Prostate gland (tissue), 2 donors: ENCODE measurements around the gene SF1. TPM values are rescaled to one million over a fixed set of nuclear protein-coding genes. Genes with fewer than 3 reads are reported as not detected.

Experiments used
- DNase-seq: peaks from one replicate; pipeline ENCODE4 v3.0.0-alpha.2; 2019; ENCODE audit warnings: low spot score
- H3K27ac ChIP-seq, 2 donors: fragments of 200-600 bp; sonication (generic); 2 replicates each; pipeline ENCODE4 v1.5.1; 2017 to 2019
- H3K27me3 ChIP-seq: fragments of 200-600 bp; sonication (generic); replicated peaks from 2 replicates; pipeline ENCODE4 v1.5.1; 2019; ENCODE audit not compliant: insufficient read depth
- H3K36me3 ChIP-seq, 2 donors: fragments of 200-600 bp; sonication (generic); 1 replicate in 1 of 2; 2 replicates in 1 of 2; pipeline versions ENCODE4 v1.5.1 to v1.8.1; 2017 to 2019
- H3K4me1 ChIP-seq: fragments of 200-600 bp; sonication (generic); replicated peaks from 2 replicates; pipeline ENCODE4 v1.5.1; 2019
- H3K4me3 ChIP-seq, 2 donors: fragments of 200-600 bp; sonication (generic); 2 replicates each; pipeline ENCODE4 v1.5.1; 2017 to 2019
- H3K9me3 ChIP-seq: fragments of 200-600 bp; sonication (generic); 2 replicates; pipeline ENCODE4 v1.5.1; 2017
- CTCF ChIP-seq, 4 experiments: fragments of 200-600 bp in 2 of 4; fragments of 450-650 bp in 2 of 4; sonication (generic) in 2 of 4; IDR thresholded peaks; 1 replicate in 3 of 4; 2 replicates in 1 of 4; pipeline ENCODE4 v1.5.1; 2016 to 2019; ENCODE audit warnings: antibody characterized with exemption in 4 of 4, mild to moderate bottlenecking in 2 of 4, moderate library complexity in 2 of 4
- POLR2A ChIP-seq: fragments of 450-650 bp; IDR thresholded peaks from one replicate; pipeline ENCODE4 v1.6.1; 2016; ENCODE audit warnings: antibody characterized with exemption, mild to moderate bottlenecking
- POLR2AphosphoS5 ChIP-seq: sonication (generic); formaldehyde crosslinking; IDR thresholded peaks from one replicate; pipeline ENCODE4 v1.6.1; 2017; ENCODE audit warnings: antibody characterized with exemption
- WGBS: methylation state at CpG from one replicate; pipeline ENCODE4 v1.1.5; 2018; 5-methylcytosine and 5-hydroxymethylcytosine counted together
- intact Hi-C: fragments of 100-400 bp; cut with DNase I; formaldehyde crosslinking; loops from one replicate; pipeline ENCODE4 v1.14.2; 2022
- total RNA-seq, 2 donors: library from RNA; depleted of rRNA; stranded (reverse); fragments of >200 nt; gene quantifications; one replicate each; pipeline ENCODE4 v1.1.0, GENCODE V29; 2016

The SF1 gene
- total RNA-seq, 2 donors from 2014 or later = 263 to 409 TPM

- intact Hi-C loops = no loop called here
- peak overlapping the region in 1 of 2 donors; percentile 48 for H3K27ac ChIP-seq
Measured at GRCh38 chr11:64758330-64759079, 19.8 kb downstream of the SF1 start.

GRCh38 chr11:64757549-64758329 is 20.6 kb downstream of the SF1 start:
- Histone ChIP-seq H3K27ac (no peak overlapping the region), H3K9me3 (no peaks in the 10 kb centered on the region), H3K27me3 (no peaks in the 10 kb centered on the region), H3K4me3 (no peak overlapping the region), H3K36me3 (no peaks in the 10 kb centered on the region), H3K4me1 (no peaks in the 10 kb centered on the region)
- TF ChIP-seq POLR2AphosphoS5 = no peak
- TF ChIP-seq POLR2A = no peak
- TF ChIP-seq CTCF (IDR thresholded peaks at IDR 0.05) = no peak
- 80% methylated on average over 14 of the region's 19 CpGs for WGBS
- intact Hi-C loops = no loop called here
- no peak for DNase-seq

More at GRCh38 chr11:64758330-64759079, 19.8 kb downstream of the SF1 start:
- no peak for DNase-seq
- Histone ChIP-seq H3K9me3 (no peaks in the 10 kb centered on the region), H3K4me1 (peaks cover 1% of the 10 kb centered on the region), H3K27me3 (no peaks in the 10 kb centered on the region), H3K4me3 (no peak overlapping the region), H3K36me3 (no peaks in the 10 kb centered on the region)
- TF ChIP-seq CTCF (IDR thresholded peaks at IDR 0.05) = no peak
- TF ChIP-seq POLR2A = no peak
- TF ChIP-seq POLR2AphosphoS5 = no peak
- WGBS = 89% methylated on average over 15 of the region's 15 CpGs

- Histone ChIP-seq H3K36me3 (no peaks in the 10 kb centered on the region), H3K27me3 (no peaks in the 10 kb centered on the region), H3K27ac (no peak overlapping the region), H3K4me1 (no peaks in the 10 kb centered on the region), H3K4me3 (no peak overlapping the region), H3K9me3 (no peaks in the 10 kb centered on the region)
- TF ChIP-seq CTCF (IDR thresholded peaks at IDR 0.05) = no peak
- no peak for TF ChIP-seq POLR2AphosphoS5
- no peak for TF ChIP-seq POLR2A
- intact Hi-C loops = no loop called here
- no peak for DNase-seq
- 87% methylated on average over 11 of the region's 13 CpGs for WGBS
Measured at GRCh38 chr11:64755681-64756361, 22.5 kb downstream of the SF1 start.

GRCh38 chr11:64754919-64755662 is 23.3 kb downstream of the SF1 start:
- H3K27ac ChIP-seq = no peak overlapping the region

More at GRCh38 chr11:64754919-64755662, 23.3 kb downstream of the SF1 start:
- Histone ChIP-seq H3K27me3 (no peaks in the 10 kb centered on the region), H3K36me3 (no peaks in the 10 kb centered on the region), H3K4me3 (no peak overlapping the region), H3K9me3 (no peaks in the 10 kb centered on the region), H3K4me1 (no peaks in the 10 kb centered on the region)
- 90% methylated on average over 21 of the region's 21 CpGs for WGBS
- TF ChIP-seq POLR2AphosphoS5 (no peak), CTCF (IDR thresholded peaks at IDR 0.05) (no peak), POLR2A (no peak)
- intact Hi-C loops = no loop called here
- no peak for DNase-seq
